ENCODE data around the gene ITPR1. TPM values are rescaled to one million over a fixed set of nuclear protein-coding genes. Genes with fewer than 3 reads are reported as not detected.

The ITPR1 gene
- total and polyA plus RNA-seq, 2 experiments from 2014 or later, result 6.8 to 21.0 TPM

- peaks cover 17% of the 10 kb centered on the region for H3K9me3 Mint-ChIP-seq
- Histone ChIP-seq H3K27me3 (ENCODE audit: insufficient read depth) (no peaks in the 10 kb centered on the region), H3K4me2 (no peak overlapping the region), H3K9me2 (ENCODE audit: insufficient read depth) (no peaks in the 10 kb centered on the region), H3K79me2 (replicated peaks; ENCODE audit: insufficient read depth) (no peaks in the 10 kb centered on the region), H3K4me1 (ENCODE audit: insufficient read depth) (no peaks in the 10 kb centered on the region; the same call in 1 of the 2 replicates), H4K20me1 (replicated peaks; ENCODE audit: insufficient read depth) (no peaks in the 10 kb centered on the region), H3F3A (replicated peaks; ENCODE audit: low read depth) (no peaks in the 10 kb centered on the region), H3K36me3 (ENCODE audit: insufficient read depth) (no peaks in the 10 kb centered on the region), H3K4me3 (no peak overlapping the region), H2AFZ (peak overlapping the region; percentile 43; the same call in 1 of the 2 replicates), H3K27ac (ENCODE audit: low read depth) (no peak overlapping the region)
- peaks cover 33% of the 10 kb centered on the region for H3K36me3 Mint-ChIP-seq (ENCODE audit: low read depth)
- H3K27ac Mint-ChIP-seq, result peak overlapping the region; percentile 92
- peaks cover 13% of the 10 kb centered on the region for H3K4me1 Mint-ChIP-seq
- no peak overlapping the region for H3K4me3 Mint-ChIP-seq
- DNase-seq (ENCODE audit: low spot score) (no peak), ATAC-seq (no peak)
- TF ChIP-seq POLR2AphosphoS5 (IDR thresholded peaks at IDR 0.05; ENCODE audit: low read depth) (no peak), ZNF331 (CRISPR knock-in tag; IDR thresholded peaks at IDR 0.05; ENCODE audit: low read depth) (no peak), CREB1 (CRISPR knock-in tag; IDR thresholded peaks at IDR 0.05; ENCODE audit: low read depth) (no peak), NANOG (IDR thresholded peaks at IDR 0.05; ENCODE audit: borderline replicate concordance) (no peak), ZNF114 (CRISPR knock-in tag; IDR thresholded peaks at IDR 0.05) (no peak), EZH2 (IDR thresholded peaks at IDR 0.05; ENCODE audit: low read depth, unreplicated experiment) (no peak), JUNB (IDR thresholded peaks at IDR 0.05; ENCODE audit: unreplicated experiment) (no peak), STAT1 (IDR thresholded peaks at IDR 0.05; ENCODE audit: unreplicated experiment) (no peak), EZH2phosphoT487 (IDR thresholded peaks at IDR 0.05; ENCODE audit: unreplicated experiment) (no peak)
- TF ChIP-seq, protein P1, sequence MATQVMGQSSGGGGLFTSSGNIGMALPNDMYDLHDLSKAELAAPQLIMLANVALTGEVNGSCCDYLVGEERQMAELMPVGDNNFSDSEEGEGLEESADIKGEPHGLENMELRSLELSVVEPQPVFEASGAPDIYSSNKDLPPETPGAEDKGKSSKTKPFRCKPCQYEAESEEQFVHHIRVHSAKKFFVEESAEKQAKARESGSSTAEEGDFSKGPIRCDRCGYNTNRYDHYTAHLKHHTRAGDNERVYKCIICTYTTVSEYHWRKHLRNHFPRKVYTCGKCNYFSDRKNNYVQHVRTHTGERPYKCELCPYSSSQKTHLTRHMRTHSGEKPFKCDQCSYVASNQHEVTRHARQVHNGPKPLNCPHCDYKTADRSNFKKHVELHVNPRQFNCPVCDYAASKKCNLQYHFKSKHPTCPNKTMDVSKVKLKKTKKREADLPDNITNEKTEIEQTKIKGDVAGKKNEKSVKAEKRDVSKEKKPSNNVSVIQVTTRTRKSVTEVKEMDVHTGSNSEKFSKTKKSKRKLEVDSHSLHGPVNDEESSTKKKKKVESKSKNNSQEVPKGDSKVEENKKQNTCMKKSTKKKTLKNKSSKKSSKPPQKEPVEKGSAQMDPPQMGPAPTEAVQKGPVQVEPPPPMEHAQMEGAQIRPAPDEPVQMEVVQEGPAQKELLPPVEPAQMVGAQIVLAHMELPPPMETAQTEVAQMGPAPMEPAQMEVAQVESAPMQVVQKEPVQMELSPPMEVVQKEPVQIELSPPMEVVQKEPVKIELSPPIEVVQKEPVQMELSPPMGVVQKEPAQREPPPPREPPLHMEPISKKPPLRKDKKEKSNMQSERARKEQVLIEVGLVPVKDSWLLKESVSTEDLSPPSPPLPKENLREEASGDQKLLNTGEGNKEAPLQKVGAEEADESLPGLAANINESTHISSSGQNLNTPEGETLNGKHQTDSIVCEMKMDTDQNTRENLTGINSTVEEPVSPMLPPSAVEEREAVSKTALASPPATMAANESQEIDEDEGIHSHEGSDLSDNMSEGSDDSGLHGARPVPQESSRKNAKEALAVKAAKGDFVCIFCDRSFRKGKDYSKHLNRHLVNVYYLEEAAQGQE (IDR thresholded peaks at IDR 0.05; ENCODE audit: unreplicated experiment), result no peak
- TF ChIP-seq, protein P2, sequence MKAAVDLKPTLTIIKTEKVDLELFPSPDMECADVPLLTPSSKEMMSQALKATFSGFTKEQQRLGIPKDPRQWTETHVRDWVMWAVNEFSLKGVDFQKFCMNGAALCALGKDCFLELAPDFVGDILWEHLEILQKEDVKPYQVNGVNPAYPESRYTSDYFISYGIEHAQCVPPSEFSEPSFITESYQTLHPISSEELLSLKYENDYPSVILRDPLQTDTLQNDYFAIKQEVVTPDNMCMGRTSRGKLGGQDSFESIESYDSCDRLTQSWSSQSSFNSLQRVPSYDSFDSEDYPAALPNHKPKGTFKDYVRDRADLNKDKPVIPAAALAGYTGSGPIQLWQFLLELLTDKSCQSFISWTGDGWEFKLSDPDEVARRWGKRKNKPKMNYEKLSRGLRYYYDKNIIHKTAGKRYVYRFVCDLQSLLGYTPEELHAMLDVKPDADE (IDR thresholded peaks at IDR 0.05), result no peak
- TF ChIP-seq, protein P3, sequence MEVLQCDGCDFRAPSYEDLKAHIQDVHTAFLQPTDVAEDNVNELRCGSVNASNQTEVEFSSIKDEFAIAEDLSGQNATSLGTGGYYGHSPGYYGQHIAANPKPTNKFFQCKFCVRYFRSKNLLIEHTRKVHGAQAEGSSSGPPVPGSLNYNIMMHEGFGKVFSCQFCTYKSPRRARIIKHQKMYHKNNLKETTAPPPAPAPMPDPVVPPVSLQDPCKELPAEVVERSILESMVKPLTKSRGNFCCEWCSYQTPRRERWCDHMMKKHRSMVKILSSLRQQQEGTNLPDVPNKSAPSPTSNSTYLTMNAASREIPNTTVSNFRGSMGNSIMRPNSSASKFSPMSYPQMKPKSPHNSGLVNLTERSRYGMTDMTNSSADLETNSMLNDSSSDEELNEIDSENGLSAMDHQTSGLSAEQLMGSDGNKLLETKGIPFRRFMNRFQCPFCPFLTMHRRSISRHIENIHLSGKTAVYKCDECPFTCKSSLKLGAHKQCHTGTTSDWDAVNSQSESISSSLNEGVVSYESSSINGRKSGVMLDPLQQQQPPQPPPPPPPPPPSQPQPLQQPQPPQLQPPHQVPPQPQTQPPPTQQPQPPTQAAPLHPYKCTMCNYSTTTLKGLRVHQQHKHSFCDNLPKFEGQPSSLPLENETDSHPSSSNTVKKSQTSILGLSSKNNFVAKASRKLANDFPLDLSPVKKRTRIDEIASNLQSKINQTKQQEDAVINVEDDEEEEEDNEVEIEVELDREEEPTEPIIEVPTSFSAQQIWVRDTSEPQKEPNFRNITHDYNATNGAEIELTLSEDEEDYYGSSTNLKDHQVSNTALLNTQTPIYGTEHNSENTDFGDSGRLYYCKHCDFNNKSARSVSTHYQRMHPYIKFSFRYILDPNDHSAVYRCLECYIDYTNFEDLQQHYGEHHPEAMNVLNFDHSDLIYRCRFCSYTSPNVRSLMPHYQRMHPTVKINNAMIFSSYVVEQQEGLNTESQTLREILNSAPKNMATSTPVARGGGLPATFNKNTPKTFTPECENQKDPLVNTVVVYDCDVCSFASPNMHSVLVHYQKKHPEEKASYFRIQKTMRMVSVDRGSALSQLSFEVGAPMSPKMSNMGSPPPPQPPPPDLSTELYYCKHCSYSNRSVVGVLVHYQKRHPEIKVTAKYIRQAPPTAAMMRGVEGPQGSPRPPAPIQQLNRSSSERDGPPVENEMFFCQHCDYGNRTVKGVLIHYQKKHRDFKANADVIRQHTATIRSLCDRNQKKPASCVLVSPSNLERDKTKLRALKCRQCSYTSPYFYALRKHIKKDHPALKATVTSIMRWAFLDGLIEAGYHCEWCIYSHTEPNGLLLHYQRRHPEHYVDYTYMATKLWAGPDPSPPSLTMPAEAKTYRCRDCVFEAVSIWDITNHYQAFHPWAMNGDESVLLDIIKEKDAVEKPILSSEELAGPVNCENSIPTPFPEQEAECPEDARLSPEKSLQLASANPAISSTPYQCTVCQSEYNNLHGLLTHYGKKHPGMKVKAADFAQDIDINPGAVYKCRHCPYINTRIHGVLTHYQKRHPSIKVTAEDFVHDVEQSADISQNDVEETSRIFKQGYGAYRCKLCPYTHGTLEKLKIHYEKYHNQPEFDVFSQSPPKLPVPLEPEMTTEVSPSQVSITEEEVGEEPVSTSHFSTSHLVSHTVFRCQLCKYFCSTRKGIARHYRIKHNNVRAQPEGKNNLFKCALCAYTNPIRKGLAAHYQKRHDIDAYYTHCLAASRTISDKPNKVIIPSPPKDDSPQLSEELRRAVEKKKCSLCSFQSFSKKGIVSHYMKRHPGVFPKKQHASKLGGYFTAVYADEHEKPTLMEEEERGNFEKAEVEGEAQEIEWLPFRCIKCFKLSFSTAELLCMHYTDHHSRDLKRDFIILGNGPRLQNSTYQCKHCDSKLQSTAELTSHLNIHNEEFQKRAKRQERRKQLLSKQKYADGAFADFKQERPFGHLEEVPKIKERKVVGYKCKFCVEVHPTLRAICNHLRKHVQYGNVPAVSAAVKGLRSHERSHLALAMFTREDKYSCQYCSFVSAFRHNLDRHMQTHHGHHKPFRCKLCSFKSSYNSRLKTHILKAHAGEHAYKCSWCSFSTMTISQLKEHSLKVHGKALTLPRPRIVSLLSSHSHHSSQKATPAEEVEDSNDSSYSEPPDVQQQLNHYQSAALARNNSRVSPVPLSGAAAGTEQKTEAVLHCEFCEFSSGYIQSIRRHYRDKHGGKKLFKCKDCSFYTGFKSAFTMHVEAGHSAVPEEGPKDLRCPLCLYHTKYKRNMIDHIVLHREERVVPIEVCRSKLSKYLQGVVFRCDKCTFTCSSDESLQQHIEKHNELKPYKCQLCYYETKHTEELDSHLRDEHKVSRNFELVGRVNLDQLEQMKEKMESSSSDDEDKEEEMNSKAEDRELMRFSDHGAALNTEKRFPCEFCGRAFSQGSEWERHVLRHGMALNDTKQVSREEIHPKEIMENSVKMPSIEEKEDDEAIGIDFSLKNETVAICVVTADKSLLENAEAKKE (CRISPR knock-in tag; IDR thresholded peaks at IDR 0.05), result no peak
- TF ChIP-seq, protein P4, sequence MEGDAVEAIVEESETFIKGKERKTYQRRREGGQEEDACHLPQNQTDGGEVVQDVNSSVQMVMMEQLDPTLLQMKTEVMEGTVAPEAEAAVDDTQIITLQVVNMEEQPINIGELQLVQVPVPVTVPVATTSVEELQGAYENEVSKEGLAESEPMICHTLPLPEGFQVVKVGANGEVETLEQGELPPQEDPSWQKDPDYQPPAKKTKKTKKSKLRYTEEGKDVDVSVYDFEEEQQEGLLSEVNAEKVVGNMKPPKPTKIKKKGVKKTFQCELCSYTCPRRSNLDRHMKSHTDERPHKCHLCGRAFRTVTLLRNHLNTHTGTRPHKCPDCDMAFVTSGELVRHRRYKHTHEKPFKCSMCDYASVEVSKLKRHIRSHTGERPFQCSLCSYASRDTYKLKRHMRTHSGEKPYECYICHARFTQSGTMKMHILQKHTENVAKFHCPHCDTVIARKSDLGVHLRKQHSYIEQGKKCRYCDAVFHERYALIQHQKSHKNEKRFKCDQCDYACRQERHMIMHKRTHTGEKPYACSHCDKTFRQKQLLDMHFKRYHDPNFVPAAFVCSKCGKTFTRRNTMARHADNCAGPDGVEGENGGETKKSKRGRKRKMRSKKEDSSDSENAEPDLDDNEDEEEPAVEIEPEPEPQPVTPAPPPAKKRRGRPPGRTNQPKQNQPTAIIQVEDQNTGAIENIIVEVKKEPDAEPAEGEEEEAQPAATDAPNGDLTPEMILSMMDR (conservative IDR thresholded peaks at IDR 0.05; ENCODE audit: low read depth in 2 of 2), result no peak
- H3K27me3 Mint-ChIP-seq (ENCODE audit: insufficient read depth, low read depth, poor library complexity), result peaks cover 7% of the 10 kb centered on the region
Observed at GRCh38 chr3:4813909-4814304, 320.8 kb downstream of the ITPR1 start.

Measured in GM23338 (cell line).